HTR-8/SVneo (cell line): ENCODE measurements around the gene CACNA2D1.
A peak's percentile ranks its signal among the peaks of the same experiment; 100 is the strongest.

Source experiments
- DNase-seq: peaks from one replicate; pipeline ENCODE4 v3.0.0; 2011; ENCODE audit warnings: low spot score, mixed read lengths; ENCODE audit not compliant: insufficient read length
- FAIRE-seq: peaks from 2 replicates; lab custom pipeline; 2011; peaks lifted over from hg19 to GRCh38; lab: Jason Lieb, UNC

The CACNA2D1 gene

DNA sequence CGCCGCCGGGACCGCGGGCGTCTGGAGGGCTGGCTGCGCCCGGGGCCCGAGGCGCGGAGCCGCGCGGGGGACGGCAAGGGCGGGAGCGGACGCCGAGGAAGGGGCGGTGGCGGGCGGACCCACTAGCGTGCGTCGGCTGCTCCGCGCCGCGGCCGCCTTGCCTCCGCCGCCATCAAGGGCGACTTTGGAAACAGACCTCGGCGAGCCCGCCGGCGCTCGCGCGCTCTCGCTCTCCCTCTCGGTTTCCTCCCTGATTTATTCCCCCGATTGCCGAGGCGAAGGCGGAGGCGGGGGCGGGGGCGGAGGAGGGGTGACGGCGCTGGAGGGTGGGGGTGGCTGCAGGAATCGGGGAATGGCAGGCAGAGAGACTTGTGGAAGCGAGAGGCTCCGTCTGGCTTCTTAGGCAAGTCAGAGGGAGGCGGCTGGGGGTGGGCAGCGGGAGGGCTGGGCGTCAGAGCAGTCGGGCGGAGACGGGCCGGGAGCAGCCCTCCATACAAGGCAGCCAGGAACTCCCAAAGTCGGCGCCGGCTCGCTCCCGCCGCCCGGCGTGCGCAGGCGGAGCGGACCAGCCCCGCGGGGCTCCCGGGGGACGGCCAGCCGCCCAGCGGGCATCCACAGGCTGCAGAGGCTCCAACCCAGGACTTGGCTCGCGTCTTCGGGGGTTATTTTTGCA is at the start of gene CACNA2D1:
Gene CACNA2D1 (minus strand): TSS at position 231 of the 673 bp plus-strand sequence.
- DNase-seq = peak; percentile 28
- FAIRE-seq = no peak

DNA sequence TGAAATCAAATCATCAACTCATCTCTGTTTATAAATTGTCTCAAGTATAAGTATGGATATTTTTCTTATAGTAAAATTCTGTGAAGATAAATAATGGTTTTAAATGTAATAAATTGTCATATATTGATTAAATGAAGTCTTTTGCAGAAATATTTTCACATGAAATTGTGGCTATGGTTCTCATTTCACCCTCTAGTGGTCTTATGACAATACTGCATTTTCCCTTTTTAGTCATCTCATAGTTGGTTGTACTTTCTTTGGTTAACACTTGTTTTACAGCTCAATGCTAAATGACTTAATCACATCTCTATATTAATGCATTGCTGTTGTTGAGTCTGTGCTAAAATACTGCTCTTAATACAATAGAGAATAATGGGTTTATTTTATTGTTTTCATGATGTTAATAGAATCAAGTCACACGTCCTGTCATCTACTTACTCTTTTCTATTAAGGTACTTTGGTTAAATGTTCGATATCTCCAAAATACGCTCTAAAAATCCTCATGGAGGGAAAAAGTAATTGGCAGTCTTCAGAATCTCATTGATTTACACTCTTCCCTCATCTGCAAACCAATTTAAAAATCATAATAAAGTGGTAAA is 38.0 kb upstream of the CACNA2D1 start:
- FAIRE-seq (no peak), DNase-seq (peak; percentile 1)

DNA sequence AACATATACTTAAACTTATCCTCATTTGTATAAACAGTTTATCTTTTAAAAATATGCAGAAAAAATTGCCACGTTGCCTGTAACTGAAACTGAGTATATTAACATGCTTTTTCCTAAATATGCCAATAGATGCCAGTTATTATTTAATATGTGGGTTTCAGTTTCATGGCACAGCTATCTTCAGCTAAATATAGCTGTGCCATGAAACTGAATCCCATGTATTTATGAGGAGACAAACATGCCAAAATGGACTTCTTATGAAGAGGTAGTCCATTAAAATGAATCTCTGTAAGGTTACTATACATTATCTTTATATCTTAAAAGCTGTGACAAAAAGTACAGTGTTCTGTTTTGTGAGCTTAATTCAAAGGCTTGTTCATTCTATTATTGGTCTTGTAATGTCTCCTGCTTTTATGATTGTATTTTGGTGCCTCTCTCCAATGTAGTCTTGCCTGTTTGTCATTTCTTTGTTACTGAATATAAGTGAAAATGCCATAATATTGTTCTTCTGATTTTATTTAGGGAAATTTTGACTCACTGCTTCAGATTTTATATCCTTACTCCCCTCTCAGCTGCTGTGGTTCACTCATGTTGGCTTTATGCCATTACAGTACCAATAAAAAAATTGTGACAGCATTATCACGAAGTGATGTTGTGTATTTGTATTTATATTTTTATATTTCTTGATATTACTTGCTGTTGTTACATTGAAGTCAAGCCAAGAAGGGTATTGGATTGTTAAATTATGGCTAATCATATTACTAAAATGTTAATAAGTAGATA is 34.3 kb upstream of the CACNA2D1 start:
- DNase-seq (no peak), FAIRE-seq (no peak)

DNA sequence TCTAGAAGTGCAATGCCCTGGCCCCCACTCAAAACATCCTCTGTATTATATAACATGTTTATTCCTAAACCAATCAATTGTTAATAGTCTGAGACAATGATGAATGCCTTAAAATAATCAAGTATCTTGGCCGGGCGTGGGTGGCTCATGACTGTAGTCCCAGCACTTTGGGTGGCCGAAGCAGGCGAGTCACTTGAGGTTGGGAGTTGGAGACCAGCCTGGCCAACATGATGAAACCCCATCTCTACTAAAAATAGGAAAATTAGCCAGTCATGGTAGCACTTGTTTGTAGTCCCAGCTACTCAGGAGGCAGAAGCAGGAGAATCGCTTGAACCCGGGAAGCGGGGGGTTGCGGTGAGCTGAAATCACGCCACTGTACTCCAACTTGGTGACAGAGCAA is 29.4 kb upstream of the CACNA2D1 start:
- no peak for DNase-seq

DNA sequence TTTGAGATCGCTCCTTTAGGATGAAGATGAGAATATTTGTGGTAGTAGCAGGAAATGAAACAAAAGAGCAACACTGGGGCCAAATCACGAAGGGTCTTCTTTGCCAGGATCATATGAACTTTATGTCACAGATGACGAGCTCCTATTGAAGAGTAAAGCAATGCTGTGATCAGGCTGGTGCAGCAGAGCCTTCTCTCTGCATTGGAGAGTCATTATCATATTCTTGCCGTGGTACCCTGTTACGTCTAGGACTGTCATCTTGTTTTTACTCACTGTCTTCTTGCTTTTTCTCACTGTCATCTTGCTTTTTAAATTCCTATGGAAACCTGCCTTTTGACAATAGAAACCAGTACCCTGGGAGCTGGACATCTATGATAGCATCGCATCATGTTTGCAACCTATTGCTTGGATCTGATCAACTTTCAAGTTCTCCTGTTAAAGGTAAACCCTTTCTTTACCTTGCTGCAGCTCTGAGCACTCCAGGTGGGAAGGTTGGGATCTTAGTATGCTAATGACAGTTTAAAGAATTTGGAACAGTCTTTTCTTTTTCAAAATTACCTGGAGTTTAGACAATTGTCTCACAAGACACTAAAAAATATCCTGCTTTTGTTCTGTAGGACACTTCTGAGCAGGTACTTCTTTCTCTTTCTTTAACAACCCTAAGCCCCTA is 27.9 kb upstream of the CACNA2D1 start:
- no peak for DNase-seq
- FAIRE-seq = no peak

More for the DNA sequence above, 29.4 kb upstream of the CACNA2D1 start:
- FAIRE-seq = no peak

DNA sequence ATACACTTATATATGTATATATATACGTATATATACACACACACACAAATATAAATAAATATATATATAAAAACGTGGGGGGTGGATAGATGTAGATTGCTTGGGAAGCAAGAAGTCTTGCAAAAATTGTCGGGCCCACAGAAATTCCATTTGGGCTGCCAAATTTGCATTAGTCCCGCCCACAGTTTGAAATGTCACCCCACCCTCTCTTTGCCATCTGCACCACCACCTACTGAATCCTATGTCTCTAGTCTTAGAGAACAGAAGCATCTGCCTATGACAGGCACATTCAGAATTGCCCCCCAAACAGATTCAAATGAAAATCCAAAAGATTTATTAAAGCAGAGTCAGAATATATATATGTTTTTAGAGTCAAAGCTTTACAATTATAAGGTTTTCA is 25.6 kb upstream of the CACNA2D1 start:
- DNase-seq = no peak
- FAIRE-seq = no peak

DNA sequence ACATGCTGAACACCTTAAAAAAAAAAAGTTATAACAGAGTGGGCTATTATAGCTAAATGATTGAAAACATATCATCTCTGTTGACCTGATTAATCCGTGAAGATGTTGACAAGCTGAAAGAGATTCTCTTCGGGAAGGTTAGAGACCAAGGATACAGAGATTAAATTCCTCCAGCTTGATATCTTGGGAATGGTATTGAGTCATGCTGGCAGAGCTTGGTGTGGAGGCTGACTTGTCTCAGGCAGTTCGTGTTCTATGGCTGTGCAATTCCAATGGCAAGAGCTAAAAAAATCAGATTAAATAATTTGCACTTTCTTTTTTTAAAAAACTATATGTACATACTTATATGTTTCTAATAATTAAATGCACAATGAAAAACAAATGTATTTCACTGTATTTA is 24.9 kb upstream of the CACNA2D1 start:
- FAIRE-seq = no peak
- no peak for DNase-seq

DNA sequence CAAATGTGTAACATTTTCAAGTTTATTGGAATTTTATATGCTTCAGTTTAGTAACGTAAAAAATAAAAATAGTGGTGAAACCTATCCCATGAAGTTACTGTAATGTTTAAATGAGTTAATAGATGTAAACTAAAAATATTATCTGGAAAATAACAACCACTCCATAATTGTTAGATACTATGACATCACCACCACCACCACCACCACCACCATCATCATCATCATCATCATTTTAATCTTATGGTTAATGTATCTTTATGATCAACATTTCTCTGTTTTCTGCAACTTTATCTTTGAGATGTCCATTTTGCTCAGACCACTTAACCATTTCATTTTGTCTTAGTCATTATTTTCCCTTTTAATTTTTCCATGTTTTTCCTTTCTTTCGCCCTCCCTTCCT is 23.4 kb upstream of the CACNA2D1 start:
- FAIRE-seq (no peak), DNase-seq (no peak)

DNA sequence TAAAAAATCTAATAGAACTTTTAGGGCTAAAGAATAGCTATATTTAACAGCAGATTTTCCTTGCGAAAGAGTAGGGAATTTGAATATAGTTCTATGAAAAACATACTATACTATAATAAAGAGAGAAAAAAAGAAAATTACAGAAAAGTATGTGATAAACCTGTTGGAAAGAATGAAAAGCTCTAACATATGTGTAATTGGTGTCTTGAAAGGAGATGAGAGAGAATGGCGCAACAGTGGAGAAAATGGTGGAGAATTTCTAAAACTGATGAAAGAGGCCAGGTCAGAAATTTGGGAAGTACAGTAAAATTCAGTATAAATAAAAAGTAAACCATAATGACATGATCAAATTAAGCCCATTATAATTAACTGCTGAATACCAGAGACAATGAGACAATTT is 20.8 kb upstream of the CACNA2D1 start:
- FAIRE-seq = no peak
- DNase-seq = no peak

DNA sequence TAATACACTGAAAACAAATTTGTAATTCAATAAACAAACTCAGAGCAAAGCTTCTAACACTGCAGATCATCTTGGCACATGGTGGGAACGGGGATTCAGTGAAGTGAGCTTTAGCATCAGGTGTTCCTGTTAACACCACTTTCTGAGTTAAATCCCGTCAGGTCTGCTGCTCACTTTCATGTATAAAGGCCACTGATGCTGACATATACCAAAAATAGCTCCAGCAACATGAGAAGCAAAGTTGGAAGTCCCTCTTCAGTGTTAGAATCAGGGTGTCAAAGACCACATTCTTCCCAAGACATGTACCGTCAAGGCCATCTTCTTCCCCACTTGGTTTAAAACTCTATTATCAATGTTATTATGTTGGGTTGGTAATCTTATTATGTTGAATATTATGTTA is 11.7 kb upstream of the CACNA2D1 start:
- DNase-seq (no peak), FAIRE-seq (no peak)

DNA sequence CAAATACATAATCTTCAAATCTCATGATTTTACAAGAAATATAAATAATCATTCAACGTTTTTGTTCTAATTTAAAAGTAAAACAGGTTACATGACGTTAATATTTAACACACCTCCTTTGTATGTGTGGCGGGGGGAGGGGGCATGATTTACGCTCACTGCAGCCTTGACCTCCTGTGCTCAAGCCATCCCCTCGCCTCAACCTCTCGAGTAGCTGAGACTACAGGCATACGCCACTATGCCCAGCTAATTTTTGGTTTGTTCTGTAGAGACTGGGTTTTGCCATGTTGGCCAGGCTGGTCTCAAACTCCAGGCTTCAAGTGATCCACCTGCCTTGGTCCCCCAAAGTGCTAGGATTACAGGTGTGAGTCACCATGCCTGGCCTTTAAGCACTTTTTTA is 7.2 kb upstream of the CACNA2D1 start:
- no peak for FAIRE-seq
- DNase-seq = no peak

DNA sequence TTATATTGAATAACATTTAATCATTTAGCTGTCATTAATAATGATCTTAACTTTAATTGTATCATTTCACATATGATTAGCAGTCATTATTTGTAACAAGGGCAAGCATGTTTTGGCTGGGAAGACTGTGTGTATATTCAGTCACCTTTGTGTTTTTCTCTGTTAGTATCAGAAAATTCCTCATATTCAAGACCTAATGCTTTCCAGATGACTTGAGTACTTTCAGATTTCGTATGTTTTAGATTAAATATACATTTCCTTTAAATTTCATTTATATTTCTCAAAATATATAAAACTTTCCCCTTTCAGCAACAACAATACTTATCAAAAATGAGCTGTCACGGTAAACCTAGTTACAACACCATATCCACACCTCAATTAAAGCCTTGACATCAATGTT is 6.3 kb upstream of the CACNA2D1 start:
- no peak for FAIRE-seq
- DNase-seq = no peak

DNA sequence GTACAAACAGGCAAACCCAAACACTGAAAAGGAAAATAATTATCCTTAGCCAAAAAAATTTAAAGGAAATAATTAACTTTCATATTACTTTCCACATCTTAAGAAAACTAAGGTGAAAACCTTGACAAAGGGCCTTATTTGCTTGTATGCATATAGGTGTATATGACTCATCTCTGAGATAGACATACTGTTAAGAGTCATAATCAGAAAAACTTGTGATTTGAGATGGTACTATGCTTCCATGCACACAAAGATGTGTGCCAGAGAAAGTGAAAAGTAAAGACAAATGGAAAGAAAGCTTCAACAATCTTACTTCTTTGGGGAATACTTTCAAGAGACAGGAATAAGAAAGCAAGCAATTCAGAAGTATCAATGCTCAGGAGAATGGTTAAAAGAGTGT is 3.3 kb upstream of the CACNA2D1 start:
- FAIRE-seq (no peak), DNase-seq (no peak)

DNA sequence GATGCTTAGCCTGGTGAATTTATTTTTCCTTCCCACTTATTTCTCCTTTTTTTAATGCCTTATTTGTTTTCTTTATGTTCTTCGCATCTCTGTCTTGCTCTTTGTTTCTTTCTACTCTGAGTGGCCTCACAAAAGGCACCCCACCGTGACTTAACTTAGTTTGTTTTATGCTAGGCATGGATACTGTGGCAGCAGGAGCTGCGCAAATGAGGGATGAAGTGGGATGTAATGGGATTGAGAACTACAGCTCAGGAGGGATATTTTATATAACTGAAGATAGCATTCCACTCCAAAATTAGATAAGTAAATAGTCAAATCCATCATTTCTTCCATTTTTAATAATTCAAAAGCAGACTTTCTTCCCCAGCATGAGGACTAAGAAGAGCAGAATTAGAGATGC is 1.7 kb upstream of the CACNA2D1 start:
- no peak for FAIRE-seq
- DNase-seq = no peak

DNA sequence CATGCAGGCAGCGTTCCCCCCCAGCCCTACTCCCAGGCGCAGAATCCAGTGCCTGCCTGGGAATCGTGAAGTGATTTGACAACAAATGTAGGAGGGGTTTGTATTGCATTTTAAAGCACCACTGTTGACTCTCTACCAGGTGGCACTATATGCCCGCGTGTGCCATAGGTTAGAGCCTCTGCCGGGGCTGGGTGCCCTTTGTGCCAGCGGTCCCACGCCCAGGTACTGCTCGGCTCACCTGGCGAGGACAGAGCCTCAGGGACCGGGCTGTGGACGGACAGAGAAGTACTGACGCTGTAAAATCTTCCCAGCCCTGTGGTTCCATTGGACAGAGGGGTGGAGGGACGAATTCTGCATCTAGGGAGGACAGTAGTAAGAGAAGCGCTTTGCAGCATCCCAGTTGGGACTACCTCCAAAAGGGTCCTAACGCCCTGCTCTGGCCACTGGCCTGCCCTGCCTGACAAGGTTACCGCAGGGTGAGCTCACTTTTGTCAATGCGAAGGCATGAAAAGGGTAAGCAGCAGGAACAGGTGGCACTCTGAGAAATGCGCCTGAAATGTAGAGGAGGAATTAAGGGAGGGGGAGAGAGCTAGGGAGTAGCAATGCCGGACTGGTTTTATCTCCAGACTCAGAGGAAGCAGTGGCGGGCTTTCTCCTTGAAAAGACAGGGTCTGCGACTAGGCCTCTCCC is 788 bp upstream of the CACNA2D1 start:
- no peak for DNase-seq

DNA sequence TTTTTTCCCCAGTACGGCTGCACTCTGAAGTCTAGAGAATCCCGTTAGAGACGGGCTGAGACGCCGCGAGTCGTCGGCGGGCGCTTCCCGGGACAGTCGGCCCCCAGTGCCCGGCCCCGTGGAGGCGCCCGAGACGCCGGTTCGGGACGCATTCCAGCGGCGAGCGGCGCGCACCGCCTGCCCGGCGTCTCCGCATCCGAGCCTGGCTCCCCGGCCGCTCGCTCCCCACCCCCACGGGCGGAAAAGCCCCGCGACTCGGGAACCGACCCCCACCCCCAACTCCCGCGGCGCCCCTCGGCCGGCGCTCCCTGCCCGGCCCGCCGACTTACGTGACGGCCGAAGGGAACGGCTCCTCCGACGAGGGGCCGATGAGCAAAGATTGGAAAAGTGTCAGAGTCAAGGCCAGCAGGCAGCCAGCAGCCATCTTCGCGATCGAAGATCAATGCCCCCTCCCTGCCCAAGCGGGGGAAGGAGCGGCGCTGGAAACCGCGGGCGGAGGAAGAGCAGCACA is 486 bp downstream of the CACNA2D1 start:
- FAIRE-seq (no peak), DNase-seq (peak; percentile 4)

More for the DNA sequence above, 788 bp upstream of the CACNA2D1 start:
- FAIRE-seq = no peak

DNA sequence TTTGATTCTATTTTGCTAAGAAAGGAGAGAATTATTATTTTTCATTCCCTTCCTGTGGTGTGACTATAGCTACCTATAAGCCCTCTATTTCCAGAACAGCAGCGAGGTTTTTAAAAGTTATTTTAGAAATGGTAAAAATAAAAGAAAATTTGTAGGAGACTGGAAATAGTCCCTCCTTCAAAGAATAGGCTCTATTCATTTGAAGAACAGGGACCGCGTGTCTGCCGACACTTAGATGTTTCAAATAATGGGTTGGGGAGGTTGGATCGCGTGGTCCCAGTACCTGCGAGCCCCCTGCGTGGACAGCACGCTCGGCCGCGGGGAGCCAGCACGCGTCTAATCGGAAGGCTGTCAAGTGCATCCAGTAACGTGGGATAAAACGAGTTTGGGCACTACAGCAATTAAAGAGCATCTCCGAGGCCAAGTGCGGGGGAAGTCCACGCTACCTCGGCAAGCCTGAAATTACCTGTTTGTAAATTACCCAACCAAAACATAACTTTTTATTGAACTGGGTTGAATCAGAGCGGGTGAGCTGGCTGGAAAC is 1.0 kb downstream of the CACNA2D1 start:
- no peak for FAIRE-seq
- DNase-seq = no peak

DNA sequence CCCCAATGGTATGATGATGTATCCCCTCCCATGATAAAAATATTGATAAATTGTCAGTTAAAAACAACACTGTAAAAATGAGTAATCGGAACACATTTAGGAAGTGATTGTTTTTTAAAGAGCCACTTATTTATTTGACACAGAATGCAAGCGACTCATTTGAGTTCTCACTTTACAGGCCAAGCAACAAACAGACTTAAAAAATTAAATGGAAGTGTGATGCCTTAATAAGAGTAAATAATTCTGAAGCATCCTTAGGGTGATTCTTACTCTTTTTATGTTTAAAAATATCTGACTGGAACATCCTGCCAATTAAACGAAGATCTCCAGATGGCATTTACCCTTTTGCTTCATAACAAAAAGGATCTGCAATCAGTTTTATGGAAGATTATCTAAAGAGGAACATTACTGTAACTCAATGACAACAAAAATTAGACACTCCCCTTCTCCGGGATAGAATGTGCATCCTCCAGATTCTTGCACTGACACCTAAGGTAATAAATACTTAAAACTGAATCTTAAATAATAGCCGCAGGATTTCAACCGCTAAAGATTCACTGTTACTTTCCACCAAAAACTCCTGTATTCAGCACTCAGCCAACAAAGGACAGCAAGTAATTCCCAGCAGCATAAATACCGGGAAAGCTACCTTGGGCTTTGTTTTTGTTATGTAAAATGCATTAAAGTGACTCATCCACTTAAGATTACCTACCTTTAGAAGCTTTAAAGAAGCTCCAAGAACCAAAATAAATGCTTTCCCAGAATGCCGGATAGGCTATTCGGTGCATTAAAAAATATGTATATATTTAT is 1.7 kb downstream of the CACNA2D1 start:
- DNase-seq (no peak), FAIRE-seq (no peak)

DNA sequence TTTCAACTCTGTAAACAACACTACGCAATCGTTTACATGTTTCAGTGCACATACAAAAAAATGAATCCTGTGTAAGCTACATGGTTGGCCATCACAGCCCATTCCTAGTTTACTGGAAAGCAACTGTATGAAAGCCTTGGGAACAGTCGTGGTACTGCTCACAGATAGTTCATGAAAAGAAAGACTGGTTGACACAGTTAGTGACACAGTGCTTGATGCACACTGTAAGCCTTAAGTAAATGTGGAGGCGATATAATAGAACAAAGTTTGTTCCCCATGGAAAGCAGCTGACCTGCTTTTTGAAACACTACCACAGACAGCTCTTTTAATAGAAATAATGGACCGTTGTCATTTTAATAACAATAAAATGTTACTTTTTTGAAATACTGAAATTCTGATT is 5.1 kb downstream of the CACNA2D1 start:
- FAIRE-seq = no peak

More for the DNA sequence above, 5.1 kb downstream of the CACNA2D1 start:
- DNase-seq = no peak
